Spleen (tissue), 7 donors: ENCODE results near the gene KRT16.

Source experiments
- POLR2A ChIP-seq, 3 donors: fragments of 450-650 bp; IDR thresholded peaks; one replicate each; pipeline ENCODE4 v1.5.1; 2017; ENCODE audit warnings: antibody characterized with exemption in 3 of 3, mild to moderate bottlenecking in 1 of 3
- TF ChIP-seq, protein P1 (sequence below), 11 experiments: fragments of 200-600 bp in 7 of 11; fragments of 450-650 bp in 4 of 11; sonication (generic) in 4 of 11; IDR thresholded peaks in 8 of 11; conservative IDR thresholded peaks in 3 of 11; 1 replicate in 7 of 11; 2 replicates in 4 of 11; pipeline versions ENCODE4 v1.4.0 to v1.8.0; 2016 to 2021; ENCODE audit warnings: antibody characterized with exemption in 11 of 11, inconsistent platforms in 4 of 11, mild to moderate bottlenecking in 1 of 11
- donor health status: DM: no; HTN: no; CAD: no; lungs with moderate emphysema.
- donor health status: DM: no; HTN: no; CAD: no.
- donor health status: DM: no; HTN: no; CAD: no.

DNA sequence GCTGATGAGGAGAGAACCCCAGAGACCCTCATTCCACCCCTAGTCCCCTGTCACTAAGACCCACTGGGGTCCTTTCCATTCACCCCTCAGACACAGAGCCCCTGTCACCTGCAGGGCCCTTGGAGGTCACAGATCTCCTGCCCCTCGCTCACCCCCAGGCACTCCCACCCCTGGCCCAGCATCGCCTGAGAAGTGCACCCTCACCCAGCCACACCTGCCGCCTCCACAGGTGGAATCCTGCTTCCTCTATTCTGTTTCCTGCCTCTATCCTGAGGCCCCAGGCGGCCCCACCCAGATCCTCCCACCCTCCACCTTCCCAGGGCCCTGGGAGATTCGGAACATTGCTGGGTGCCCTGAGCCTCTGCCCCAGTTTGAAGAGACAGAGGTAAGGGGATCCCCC lies 25.6 kb upstream of the KRT16 start:
- TF ChIP-seq POLR2A (IDR thresholded peaks at IDR 0.05): no peak
- TF ChIP-seq, protein P1, sequence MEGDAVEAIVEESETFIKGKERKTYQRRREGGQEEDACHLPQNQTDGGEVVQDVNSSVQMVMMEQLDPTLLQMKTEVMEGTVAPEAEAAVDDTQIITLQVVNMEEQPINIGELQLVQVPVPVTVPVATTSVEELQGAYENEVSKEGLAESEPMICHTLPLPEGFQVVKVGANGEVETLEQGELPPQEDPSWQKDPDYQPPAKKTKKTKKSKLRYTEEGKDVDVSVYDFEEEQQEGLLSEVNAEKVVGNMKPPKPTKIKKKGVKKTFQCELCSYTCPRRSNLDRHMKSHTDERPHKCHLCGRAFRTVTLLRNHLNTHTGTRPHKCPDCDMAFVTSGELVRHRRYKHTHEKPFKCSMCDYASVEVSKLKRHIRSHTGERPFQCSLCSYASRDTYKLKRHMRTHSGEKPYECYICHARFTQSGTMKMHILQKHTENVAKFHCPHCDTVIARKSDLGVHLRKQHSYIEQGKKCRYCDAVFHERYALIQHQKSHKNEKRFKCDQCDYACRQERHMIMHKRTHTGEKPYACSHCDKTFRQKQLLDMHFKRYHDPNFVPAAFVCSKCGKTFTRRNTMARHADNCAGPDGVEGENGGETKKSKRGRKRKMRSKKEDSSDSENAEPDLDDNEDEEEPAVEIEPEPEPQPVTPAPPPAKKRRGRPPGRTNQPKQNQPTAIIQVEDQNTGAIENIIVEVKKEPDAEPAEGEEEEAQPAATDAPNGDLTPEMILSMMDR (IDR thresholded peaks at IDR 0.05 in 8 of 11, conservative IDR thresholded peaks at IDR 0.05 in 3 of 11): no peak
